ENCODE measurements around the gene FUT6. TPM values are rescaled to one million over a fixed set of nuclear protein-coding genes. Genes with fewer than 3 reads are reported as not detected.

FUT6 gene
- total RNA-seq, 1 donor = not detected

DNA sequence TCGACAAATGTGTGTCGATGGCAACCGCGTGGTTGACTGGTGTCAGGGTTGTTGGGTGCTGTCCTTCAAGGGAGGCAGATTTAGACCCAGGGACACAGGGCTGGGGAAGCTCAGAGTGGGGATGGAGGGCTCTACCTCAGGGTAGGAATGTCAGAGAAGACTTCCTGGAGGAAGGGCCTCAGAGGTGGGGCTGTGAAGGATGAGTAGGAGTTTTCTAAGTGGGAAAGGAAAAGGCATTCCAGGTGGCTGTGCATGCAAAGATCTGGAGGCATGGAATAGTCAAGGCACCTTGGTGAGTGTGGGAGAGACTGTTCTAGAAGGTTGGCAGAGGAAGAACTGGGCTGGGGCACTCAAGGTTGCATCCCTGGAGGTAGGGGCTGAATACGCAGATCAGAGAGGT, 32.6 kb downstream of the FUT6 start:
- no peak for DNase-seq (ENCODE audit: insufficient read length, low spot score, missing footprints)
- Histone ChIP-seq H3K27ac (ENCODE audit: low read depth, low read length) (no peak overlapping the region), H4K20me1 (ENCODE audit: insufficient read depth, low read length) (no peaks in the 10 kb centered on the region), H3K4me3 (ENCODE audit: insufficient read depth, low read length) (no peak overlapping the region), H3K36me3 (ENCODE audit: insufficient read depth, low read length) (no peaks in the 10 kb centered on the region), H2AFZ (ENCODE audit: low read length) (no peak overlapping the region), H3K79me2 (ENCODE audit: insufficient read depth, low read length) (no peaks in the 10 kb centered on the region), H3K4me1 (ENCODE audit: insufficient read depth, low read length) (peaks cover 5% of the 10 kb centered on the region), H3K27me3 (ENCODE audit: insufficient read depth, low read length) (peaks cover 24% of the 10 kb centered on the region), H3K4me2 (ENCODE audit: insufficient read depth, low read length) (no peak overlapping the region), H3K9me3 (ENCODE audit: low read depth, low read length) (no peaks in the 10 kb centered on the region)
- no peak for TF ChIP-seq CTCF (IDR thresholded peaks at IDR 0.05; ENCODE audit: extremely low read depth, low read depth, low read length)

DNA sequence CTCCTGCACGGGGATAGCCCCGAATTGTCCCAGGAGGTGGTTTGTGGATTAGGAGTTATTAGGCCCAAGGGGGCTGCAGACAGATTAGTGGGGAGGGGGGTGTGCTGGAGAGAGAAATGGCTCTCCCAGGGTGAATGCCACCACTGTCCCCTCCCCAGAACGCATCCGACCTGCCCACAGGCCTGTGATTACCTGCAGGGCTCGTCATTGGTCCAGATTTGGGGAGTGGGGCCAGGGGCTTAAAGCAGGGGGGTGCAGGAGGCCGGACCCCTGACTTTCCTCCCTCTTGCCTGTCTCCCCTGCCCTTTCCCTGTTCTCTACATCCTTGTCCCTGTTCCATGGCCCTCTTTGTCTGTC, 33.4 kb downstream of the FUT6 start:
- no peak for TF ChIP-seq CTCF (IDR thresholded peaks at IDR 0.05; ENCODE audit: extremely low read depth, low read depth, low read length)

GRCh38 chr19:5805462-5806132, 33.9 kb downstream of the FUT6 start:
- no peak overlapping the region for H2AFZ ChIP-seq (ENCODE audit: low read length)

More for the DNA sequence above, 33.4 kb downstream of the FUT6 start:
- no peaks in the 10 kb centered on the region for H3K9me3 ChIP-seq (ENCODE audit: low read depth, low read length)
- H3K79me2 ChIP-seq (ENCODE audit: insufficient read depth, low read length) = no peaks in the 10 kb centered on the region
- H3K4me2 ChIP-seq (ENCODE audit: insufficient read depth, low read length) = no peak overlapping the region
- H3K4me3 ChIP-seq (ENCODE audit: insufficient read depth, low read length) = no peak overlapping the region
- no peaks in the 10 kb centered on the region for H4K20me1 ChIP-seq (ENCODE audit: insufficient read depth, low read length)
- peaks cover 29% of the 10 kb centered on the region for H3K27me3 ChIP-seq (ENCODE audit: insufficient read depth, low read length)
- H3K4me1 ChIP-seq (ENCODE audit: insufficient read depth, low read length) = peaks cover 5% of the 10 kb centered on the region
- no peak overlapping the region for H2AFZ ChIP-seq (ENCODE audit: low read length)
- no peaks in the 10 kb centered on the region for H3K36me3 ChIP-seq (ENCODE audit: insufficient read depth, low read length)
- no peak for DNase-seq (ENCODE audit: insufficient read length, low spot score, missing footprints)
- H3K27ac ChIP-seq (ENCODE audit: low read depth, low read length) = no peak overlapping the region

More at GRCh38 chr19:5805462-5806132, 33.9 kb downstream of the FUT6 start:
- Histone ChIP-seq H3K36me3 (ENCODE audit: insufficient read depth, low read length) (no peaks in the 10 kb centered on the region), H3K4me2 (ENCODE audit: insufficient read depth, low read length) (no peak overlapping the region), H3K4me1 (ENCODE audit: insufficient read depth, low read length) (peaks cover 5% of the 10 kb centered on the region), H3K4me3 (ENCODE audit: insufficient read depth, low read length) (no peak overlapping the region), H3K27me3 (ENCODE audit: insufficient read depth, low read length) (peaks cover 29% of the 10 kb centered on the region), H4K20me1 (ENCODE audit: insufficient read depth, low read length) (no peaks in the 10 kb centered on the region), H3K27ac (ENCODE audit: low read depth, low read length) (no peak overlapping the region), H3K79me2 (ENCODE audit: insufficient read depth, low read length) (no peaks in the 10 kb centered on the region), H3K9me3 (ENCODE audit: low read depth, low read length) (no peaks in the 10 kb centered on the region)
- DNase-seq (ENCODE audit: insufficient read length, low spot score, missing footprints) = peak; percentile 97
- TF ChIP-seq CTCF (IDR thresholded peaks at IDR 0.05; ENCODE audit: extremely low read depth, low read depth, low read length) = peak; percentile 54

Data from osteoblast (primary cell).